HepG2 (cell line): ENCODE data around the gene NEGR1. TPM values are rescaled to one million over a fixed set of nuclear protein-coding genes. Genes with fewer than 3 reads are reported as not detected.

ENCODE experiments used
- ATAC-seq: fragments of 200-7000 bp; cut with Tn5 transposase; 3 replicates; pipeline ENCODE4 v1.9.1; 2020; ENCODE audit warnings: mild to moderate bottlenecking, moderate library complexity
- BruUV-seq: library from RNA; stranded (reverse); fragments of 400-500 nt; replicated peaks from 2 replicates; lab custom pipeline; 2021; lab: Mats Ljungman, UMichigan
- CTCF ChIA-PET: fragments of 300-600 bp; formaldehyde crosslinking; extraction: SDS; loops from one replicate; lab custom pipeline; 2021; ENCODE audit warnings: low total read pairs, inconsistent platforms, low intra/inter-chr PET ratio; lab: Yijun Ruan, JAX
- POLR2A ChIA-PET: fragments of 350-600 bp; sonication (Branson Sonifier 250); formaldehyde crosslinking; loops from one replicate; lab custom pipeline; 2020; ENCODE audit warnings: antibody characterized with exemption, inconsistent platforms; lab: Yijun Ruan, JAX
- DNase-seq: peaks from one replicate; pipeline ENCODE4 v3.0.0-alpha.2; 2015; ENCODE audit warnings: low spot score
- FAIRE-seq: peaks from 3 replicates; lab custom pipeline; 2011; peaks lifted over from hg19 to GRCh38; lab: Jason Lieb, UNC
- H2AFZ ChIP-seq: one replicate; pipeline ENCODE4 v1.6.1; 2011; ENCODE audit warnings: low read length, inconsistent platforms
- H3K27ac ChIP-seq: fragments of 300-600 bp; 3 replicates; pipeline ENCODE4 v1.8.0; 2011; ENCODE audit warnings: mixed run types, mild to moderate bottlenecking, mixed read lengths, low read length, inconsistent platforms; ENCODE audit not compliant: insufficient read depth; ENCODE audit errors: extremely low read length
- H3K27me3 ChIP-seq, 2 experiments: fragments of 200-600 bp in 1 of 2; 2 replicates in 1 of 2; 3 replicates in 1 of 2; pipeline versions ENCODE4 v1.6.0 to v1.8.0; 2011; ENCODE audit warnings: low read length in 2 of 2, mild to moderate bottlenecking in 2 of 2, moderate library complexity in 2 of 2, inconsistent platforms in 1 of 2; ENCODE audit not compliant: insufficient read depth in 2 of 2, control insufficient read depth in 1 of 2
- H3K36me3 ChIP-seq, 2 experiments: fragments of 200-600 bp in 1 of 2; replicated peaks in 1 of 2; 2 replicates in 1 of 2; 3 replicates in 1 of 2; pipeline versions ENCODE4 v1.5.1 to v1.8.0; 2011; ENCODE audit warnings: low read length in 2 of 2, inconsistent platforms in 1 of 2; ENCODE audit not compliant: insufficient read depth in 2 of 2, control insufficient read depth in 1 of 2
- H3K4me1 ChIP-seq: 2 replicates; pipeline ENCODE4 v1.5.1; 2012; ENCODE audit warnings: low read length, inconsistent platforms; ENCODE audit not compliant: insufficient read depth
- H3K4me2 ChIP-seq: 2 replicates; pipeline ENCODE4 v1.6.0; 2011; ENCODE audit warnings: low read depth, low read length, inconsistent platforms
- H3K4me3 ChIP-seq, 3 experiments: fragments of 200-600 bp in 1 of 3; sonication (generic), shearing (Covaris generic) in 1 of 3; replicated peaks in 1 of 3; 2 replicates each; pipeline ENCODE4 v1.5.1; 2011 to 2016; ENCODE audit warnings: low read length in 3 of 3, inconsistent platforms in 2 of 3, low read depth in 2 of 3, mild to moderate bottlenecking in 2 of 3, control low read depth in 1 of 3, mixed read lengths in 1 of 3; ENCODE audit not compliant: insufficient read depth in 1 of 3
- H3K79me2 ChIP-seq: one replicate; pipeline ENCODE4 v1.6.1; 2011; ENCODE audit warnings: low read length, inconsistent platforms; ENCODE audit not compliant: insufficient read depth
- H3K9ac ChIP-seq: 2 replicates; pipeline ENCODE4 v1.6.0; 2011; ENCODE audit warnings: mild to moderate bottlenecking, low read depth, low read length, inconsistent platforms; ENCODE audit not compliant: insufficient read depth
- H3K9me3 ChIP-seq: 2 replicates; pipeline ENCODE4 v1.5.1; 2012; ENCODE audit warnings: mild to moderate bottlenecking, low read length
- H4K20me1 ChIP-seq: 2 replicates; pipeline ENCODE4 v1.6.0; 2011; ENCODE audit warnings: inconsistent platforms, mild to moderate bottlenecking, low read length, moderate library complexity; ENCODE audit not compliant: insufficient read depth
- ARNTL ChIP-seq: sonication (generic); formaldehyde crosslinking; IDR thresholded peaks from 2 replicates; pipeline ENCODE4 v1.4.0; 2020; ENCODE audit warnings: mild to moderate bottlenecking, missing genetic modification reagents
- KAT2B ChIP-seq: fragments of 150-350 bp; IDR thresholded peaks from 2 replicates; pipeline ENCODE4 v1.6.1; 2014; ENCODE audit warnings: low read depth, low read length, borderline replicate concordance
- MAFK ChIP-seq, 2 experiments: IDR thresholded peaks in 1 of 2; conservative IDR thresholded peaks in 1 of 2; 2 replicates each; pipeline ENCODE4 v1.6.1; 2011; ENCODE audit warnings: improper control_type of control experiment in 2 of 2, low read length in 2 of 2
- NRL ChIP-seq: sonication (generic); formaldehyde crosslinking; IDR thresholded peaks from 2 replicates; pipeline ENCODE4 v1.5.0; 2020; ENCODE audit warnings: missing genetic modification reagents, mild to moderate bottlenecking, moderate library complexity, borderline replicate concordance
- RFX1 ChIP-seq: fragments of 450-650 bp; IDR thresholded peaks from 2 replicates; pipeline ENCODE4 v1.6.1; 2017
- SP4 ChIP-seq: sonication (generic); formaldehyde crosslinking; IDR thresholded peaks from 2 replicates; pipeline ENCODE4 v1.8.1; 2023; ENCODE audit warnings: mild to moderate bottlenecking, missing genetic modification reagents
- TFAP4 ChIP-seq: sonication (generic); IDR thresholded peaks from 2 replicates; pipeline ENCODE4 v1.6.1; 2016; ENCODE audit warnings: low read depth, borderline replicate concordance
- ZNF564 ChIP-seq: sonication (generic); formaldehyde crosslinking; IDR thresholded peaks from 2 replicates; pipeline ENCODE4 v1.8.1; 2023; ENCODE audit warnings: mild to moderate bottlenecking, missing genetic modification reagents
- ZSCAN31 ChIP-seq: sonication (generic); formaldehyde crosslinking; IDR thresholded peaks from 2 replicates; pipeline ENCODE4 v1.5.0; 2020; ENCODE audit warnings: low read depth, mild to moderate bottlenecking, missing genetic modification reagents
- WGBS: methylation state at CpG from one replicate; pipeline ENCODE4 v1.1.6; 2017; ENCODE audit warnings: low lambda C conversion rate; 5-methylcytosine and 5-hydroxymethylcytosine counted together
- in situ Hi-C: cut with HindIII; loops from 2 replicates; pipeline ENCODE4 v1.10.0; 2017; ENCODE audit warnings: low pct_unique_long_range_greater_than_20kb; ENCODE audit not compliant: extremely low pct_ligation_motif_present
- intact Hi-C: fragments of 100-400 bp; cut with micrococcal nuclease; formaldehyde crosslinking; loops from one replicate; pipeline ENCODE4 v1.10.0; 2022; ENCODE audit not compliant: unreplicated experiment
- polyA plus RNA-seq, 8 experiments: library from polyadenylated mRNA; depleted of rRNA in 3 of 8; stranded (reverse) in 7 of 8; unstranded in 1 of 8; fragments of >200 nt; fragmentation: Illumina TruSeq in 4 of 8; extraction: Trizol in 4 of 8; gene quantifications; 2 replicates each; pipeline versions ENCODE4 v1.2.1 to v1.2.3, GENCODE V29; 2011 to 2016; ENCODE audit warnings: low read depth in 4 of 8, missing spikeins in 1 of 8, mixed read lengths in 1 of 8; ENCODE audit not compliant: insufficient read depth in 1 of 8
- total RNA-seq, 5 experiments: library from RNA; depleted of rRNA; stranded (reverse); fragments of >200 nt; fragmentation: Illumina TruSeq; extraction: Trizol; gene quantifications; 2 replicates each; pipeline ENCODE4 v1.2.3, GENCODE V29; 2016; ENCODE audit warnings: low read depth in 1 of 5

Gene NEGR1
- total and polyA plus RNA-seq, 2 of the 13 experiments (the other 11 are each of a cell fraction or from before 2014, with no cell fraction given): not detected

- H4K20me1 ChIP-seq: no peaks in the 10 kb centered on the region
- no peaks in the 10 kb centered on the region for H3K9me3 ChIP-seq
- CTCF ChIA-PET: no interaction called here
- BruUV-seq: no TSS peak
- H3K27me3 ChIP-seq: no peaks in the 10 kb centered on the region
- H3K79me2 ChIP-seq: no peaks in the 10 kb centered on the region
- FAIRE-seq (no peak), DNase-seq (no peak), ATAC-seq (no peak)
- H3K9ac ChIP-seq: no peak overlapping the region
- in situ Hi-C loops: no loop called here
- H3K4me2 ChIP-seq: no peak overlapping the region
- no peak overlapping the region for H2AFZ ChIP-seq
- no peaks in the 10 kb centered on the region for H3K36me3 ChIP-seq
- POLR2A ChIA-PET: no interaction called here
- H3K4me1 ChIP-seq: no peaks in the 10 kb centered on the region
- no peak overlapping the region for H3K27ac ChIP-seq
- intact Hi-C loops: no loop called here
- H3K4me3 ChIP-seq: no peak overlapping the region
- TF ChIP-seq KAT2B (no peak), ZSCAN31 (CRISPR knock-in tag) (no peak), ARNTL (no peak), ZNF564 (CRISPR knock-in tag) (no peak), TFAP4 (no peak)
- TF ChIP-seq, all 625 proteins: peak for 0
Observed at GRCh38 chr1:71593523-71593922, 688.8 kb downstream of the NEGR1 start.

GRCh38 chr1:71592646-71593274 lies 689.6 kb downstream of the NEGR1 start:
- CTCF ChIA-PET: no interaction called here

More at GRCh38 chr1:71592646-71593274, 689.6 kb downstream of the NEGR1 start:
- Histone ChIP-seq H3K36me3 (no peaks in the 10 kb centered on the region), H3K27me3 (no peaks in the 10 kb centered on the region), H3K4me3 (no peak overlapping the region), H3K4me1 (no peaks in the 10 kb centered on the region), H2AFZ (no peak overlapping the region), H3K27ac (no peak overlapping the region), H3K4me2 (no peak overlapping the region), H4K20me1 (no peaks in the 10 kb centered on the region), H3K9ac (no peak overlapping the region), H3K9me3 (no peaks in the 10 kb centered on the region), H3K79me2 (no peaks in the 10 kb centered on the region)
- TF ChIP-seq RFX1: peak; percentile 34; the same call in 1 of the 2 replicates
- TF ChIP-seq NRL: no peak
- TF ChIP-seq MAFK (conservative IDR thresholded peaks at IDR 0.05 in 1 of 2, IDR thresholded peaks at IDR 0.05 in 1 of 2; ENCODE audit: low read length in 2 of 2): peak in 1 of 2 experiments; percentile 24; a peak in 1 of 4 replicates
- TF ChIP-seq SP4 (CRISPR knock-in tag): no peak
- ATAC-seq (no peak), FAIRE-seq (no peak), DNase-seq (no peak)
- in situ Hi-C loops (no loop called here), intact Hi-C loops (no loop called here)
- POLR2A ChIA-PET: no interaction called here
- 12% methylated on average over 9 of the region's 9 CpGs for WGBS
- BruUV-seq: no TSS peak
